ENCODE data around the gene TUNAR.

The TUNAR gene

DNA sequence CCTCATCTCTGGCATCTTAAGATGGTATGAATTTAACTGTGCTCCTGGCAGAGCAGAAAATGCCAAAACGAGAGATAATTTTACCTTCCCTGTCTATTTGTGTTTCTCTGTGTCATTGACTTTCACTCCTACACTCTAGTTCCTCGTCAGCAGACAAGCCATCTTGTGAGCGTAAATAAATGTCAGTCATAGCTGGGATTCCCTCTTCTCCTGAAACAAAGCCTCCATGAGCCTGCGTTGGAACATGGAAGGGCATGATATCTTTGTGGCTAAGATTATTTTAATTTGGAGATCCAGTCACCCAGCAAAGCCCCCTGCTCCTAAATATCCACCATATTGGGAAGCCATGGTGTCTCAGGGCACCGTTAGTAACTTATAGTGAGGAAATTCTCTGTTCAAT is 37.8 kb upstream of the TUNAR start:
- no peak overlapping the region for H3K9ac ChIP-seq (ENCODE audit: low read length in 2 of 2)
- H3K27ac ChIP-seq (ENCODE audit: low read length): no peak overlapping the region
- no peak overlapping the region for H3K4me3 ChIP-seq (ENCODE audit: low read length in 2 of 2)
- peaks cover 0 to 2% of the 10 kb centered on the region in 2 donors for H3K27me3 ChIP-seq (ENCODE audit: control insufficient read depth in 1 of 2, insufficient read depth in 2 of 2, low read length in 2 of 2)
- H3K36me3 ChIP-seq (ENCODE audit: control insufficient read depth in 2 of 2, insufficient read depth in 2 of 2, low read length in 2 of 2): no peaks in the 10 kb centered on the region
- H3K4me1 ChIP-seq (ENCODE audit: control insufficient read depth, insufficient read depth, low read length): no peaks in the 10 kb centered on the region
- no peaks in the 10 kb centered on the region for H3K9me3 ChIP-seq (ENCODE audit: control insufficient read depth in 2 of 2, low read length in 2 of 2)

GRCh38 chr14:95840094-95840700 is 36.4 kb upstream of the TUNAR start:
- H3K9ac ChIP-seq (ENCODE audit: low read length in 2 of 2): no peak overlapping the region
- no peaks in the 10 kb centered on the region for H3K27me3 ChIP-seq (ENCODE audit: control insufficient read depth in 1 of 2, insufficient read depth in 2 of 2, low read length in 2 of 2)
- H3K9me3 ChIP-seq (ENCODE audit: control insufficient read depth in 2 of 2, low read length in 2 of 2): no peaks in the 10 kb centered on the region
- H3K4me3 ChIP-seq (ENCODE audit: low read length in 2 of 2): no peak overlapping the region
- no peaks in the 10 kb centered on the region for H3K4me1 ChIP-seq (ENCODE audit: control insufficient read depth, insufficient read depth, low read length)
- H3K27ac ChIP-seq (ENCODE audit: low read length): no peak overlapping the region
- H3K36me3 ChIP-seq (ENCODE audit: control insufficient read depth in 2 of 2, insufficient read depth in 2 of 2, low read length in 2 of 2): no peaks in the 10 kb centered on the region

DNA sequence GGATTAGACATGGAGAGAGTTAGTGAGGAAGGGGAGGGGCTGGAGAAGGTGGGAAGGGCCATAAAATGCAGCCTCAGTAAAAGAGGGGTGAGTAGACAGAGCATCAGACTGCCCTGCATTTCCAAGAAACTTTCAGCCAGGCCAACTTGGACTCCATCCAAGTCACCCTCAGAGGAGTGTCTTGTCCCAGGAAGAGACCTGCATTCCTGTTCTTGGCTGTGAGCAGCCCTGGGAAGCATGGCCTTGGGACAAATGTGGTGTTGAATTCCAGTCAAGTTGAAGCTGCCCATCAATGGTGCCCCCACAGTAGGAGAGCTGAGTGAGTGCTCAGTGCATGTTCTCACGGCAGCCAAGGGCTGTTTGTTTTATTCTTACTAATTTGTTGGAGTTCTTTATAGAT is 35.0 kb upstream of the TUNAR start:
- Histone ChIP-seq H3K27me3 (ENCODE audit: control insufficient read depth in 1 of 2, insufficient read depth in 2 of 2, low read length in 2 of 2) (no peaks in the 10 kb centered on the region), H3K4me1 (ENCODE audit: control insufficient read depth, insufficient read depth, low read length) (no peaks in the 10 kb centered on the region), H3K36me3 (ENCODE audit: control insufficient read depth in 2 of 2, insufficient read depth in 2 of 2, low read length in 2 of 2) (no peaks in the 10 kb centered on the region), H3K9me3 (ENCODE audit: control insufficient read depth in 2 of 2, low read length in 2 of 2) (no peaks in the 10 kb centered on the region), H3K27ac (ENCODE audit: low read length) (no peak overlapping the region), H3K9ac (ENCODE audit: low read length in 2 of 2) (no peak overlapping the region), H3K4me3 (ENCODE audit: low read length in 2 of 2) (no peak overlapping the region)

DNA sequence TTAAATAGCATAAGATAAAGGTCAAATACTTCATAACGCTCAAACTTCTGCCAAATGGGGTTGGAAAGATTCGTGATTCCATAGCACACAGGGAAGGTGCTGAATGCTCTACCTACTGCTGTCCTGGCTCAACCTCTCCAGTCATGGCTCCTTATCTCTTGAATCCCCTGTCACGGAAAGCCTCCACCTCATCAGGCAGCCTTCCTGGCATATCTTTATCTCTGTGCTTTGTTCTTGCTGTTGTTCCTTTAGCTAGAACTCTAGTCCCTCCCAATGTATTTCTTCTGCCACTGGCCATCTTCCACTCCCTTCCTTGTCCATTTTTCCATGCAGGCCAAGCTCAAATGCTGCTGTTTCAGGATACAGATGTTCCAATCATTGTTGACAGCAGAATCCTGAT is 26.9 kb upstream of the TUNAR start:
- Histone ChIP-seq H3K9ac (ENCODE audit: low read length in 2 of 2) (no peak overlapping the region), H3K27me3 (ENCODE audit: control insufficient read depth in 1 of 2, insufficient read depth in 2 of 2, low read length in 2 of 2) (peaks cover 2 to 3% of the 10 kb centered on the region in 2 donors), H3K4me3 (ENCODE audit: low read length in 2 of 2) (no peak overlapping the region), H3K36me3 (ENCODE audit: control insufficient read depth in 2 of 2, insufficient read depth in 2 of 2, low read length in 2 of 2) (no peaks in the 10 kb centered on the region), H3K9me3 (ENCODE audit: control insufficient read depth in 2 of 2, low read length in 2 of 2) (no peaks in the 10 kb centered on the region), H3K4me1 (ENCODE audit: control insufficient read depth, insufficient read depth, low read length) (no peaks in the 10 kb centered on the region), H3K27ac (ENCODE audit: low read length) (no peak overlapping the region)

DNA sequence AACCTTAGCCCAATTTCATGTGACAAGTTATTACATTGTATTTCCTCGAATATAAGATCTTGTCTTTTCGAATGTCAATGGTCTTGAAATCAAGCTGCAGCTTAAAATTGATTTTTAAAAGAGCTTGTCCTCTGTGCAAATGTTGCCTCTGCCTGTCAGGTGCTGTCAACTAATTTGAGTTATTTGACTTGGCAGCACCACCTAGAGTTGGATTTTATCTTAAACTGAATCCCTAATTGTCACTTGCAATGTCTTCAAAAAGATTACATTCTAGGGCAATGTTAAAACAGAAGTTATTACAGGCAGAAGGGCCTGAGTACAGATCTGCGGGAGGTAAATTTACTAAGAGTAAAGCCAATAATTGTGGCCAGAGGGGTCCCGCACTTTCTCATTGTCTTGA is 26.2 kb upstream of the TUNAR start:
- H3K4me1 ChIP-seq (ENCODE audit: control insufficient read depth, insufficient read depth, low read length): no peaks in the 10 kb centered on the region
- no peaks in the 10 kb centered on the region for H3K9me3 ChIP-seq (ENCODE audit: control insufficient read depth in 2 of 2, low read length in 2 of 2)

DNA sequence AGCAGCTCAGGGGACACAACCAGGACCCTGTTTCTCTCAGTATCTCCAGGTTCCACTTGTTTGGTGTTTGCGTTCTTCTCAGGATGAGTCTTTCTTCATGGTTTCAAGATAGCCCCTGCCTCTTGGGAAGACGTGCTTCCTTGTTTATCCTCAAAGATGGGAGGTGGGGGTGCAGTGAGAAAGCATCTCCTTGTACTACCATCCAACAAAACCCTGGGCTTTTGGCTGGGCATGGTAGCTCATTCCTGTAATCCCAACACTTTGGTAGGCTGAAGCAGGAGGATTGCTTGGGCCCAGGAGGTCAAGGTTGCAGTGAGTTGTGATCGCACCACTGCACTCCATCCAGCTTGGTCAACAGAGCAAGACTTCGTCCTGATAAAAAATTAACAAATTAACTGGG is 21.0 kb upstream of the TUNAR start:
- no peak overlapping the region for H3K9ac ChIP-seq (ENCODE audit: low read length in 2 of 2)
- no peak overlapping the region for H3K4me3 ChIP-seq (ENCODE audit: low read length in 2 of 2)
- H3K27ac ChIP-seq (ENCODE audit: low read length): no peak overlapping the region
- H3K36me3 ChIP-seq (ENCODE audit: control insufficient read depth in 2 of 2, insufficient read depth in 2 of 2, low read length in 2 of 2): no peaks in the 10 kb centered on the region
- H3K27me3 ChIP-seq (ENCODE audit: control insufficient read depth in 1 of 2, insufficient read depth in 2 of 2, low read length in 2 of 2): peaks cover 0 to 3% of the 10 kb centered on the region in 2 donors
- H3K9me3 ChIP-seq (ENCODE audit: control insufficient read depth in 2 of 2, low read length in 2 of 2): no peaks in the 10 kb centered on the region
- H3K4me1 ChIP-seq (ENCODE audit: control insufficient read depth, insufficient read depth, low read length): peaks cover 2% of the 10 kb centered on the region

More for the DNA sequence above, 26.2 kb upstream of the TUNAR start:
- H3K9ac ChIP-seq (ENCODE audit: low read length in 2 of 2): no peak overlapping the region
- H3K4me3 ChIP-seq (ENCODE audit: low read length in 2 of 2): no peak overlapping the region
- peaks cover 2 to 3% of the 10 kb centered on the region in 2 donors for H3K27me3 ChIP-seq (ENCODE audit: control insufficient read depth in 1 of 2, insufficient read depth in 2 of 2, low read length in 2 of 2)
- H3K36me3 ChIP-seq (ENCODE audit: control insufficient read depth in 2 of 2, insufficient read depth in 2 of 2, low read length in 2 of 2): no peaks in the 10 kb centered on the region
- H3K27ac ChIP-seq (ENCODE audit: low read length): no peak overlapping the region

DNA sequence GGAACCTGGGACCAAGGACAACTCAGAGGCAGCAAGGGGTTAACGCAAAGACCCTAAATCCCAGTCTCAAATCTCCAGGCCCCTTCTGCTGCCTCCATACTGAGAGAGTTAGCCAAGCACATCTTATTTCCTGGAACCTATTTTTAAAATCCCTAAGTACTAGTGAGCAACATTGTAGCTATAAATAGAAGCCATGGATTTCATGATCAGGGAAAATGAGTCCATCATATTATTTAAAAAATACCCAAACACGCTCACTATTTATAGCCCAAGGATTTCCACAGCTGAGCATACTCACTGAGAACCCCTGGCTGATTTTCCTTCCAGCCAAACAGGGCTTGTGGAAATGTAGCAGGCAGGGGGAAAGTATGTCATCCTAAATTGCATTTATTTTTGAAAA is 19.4 kb upstream of the TUNAR start:
- Histone ChIP-seq H3K9ac (ENCODE audit: low read length in 2 of 2) (no peak overlapping the region), H3K36me3 (ENCODE audit: control insufficient read depth in 2 of 2, insufficient read depth in 2 of 2, low read length in 2 of 2) (no peaks in the 10 kb centered on the region), H3K4me1 (ENCODE audit: control insufficient read depth, insufficient read depth, low read length) (peaks cover 2% of the 10 kb centered on the region), H3K4me3 (ENCODE audit: low read length in 2 of 2) (no peak overlapping the region), H3K27me3 (ENCODE audit: control insufficient read depth in 1 of 2, insufficient read depth in 2 of 2, low read length in 2 of 2) (peaks cover 0 to 3% of the 10 kb centered on the region in 2 donors), H3K9me3 (ENCODE audit: control insufficient read depth in 2 of 2, low read length in 2 of 2) (no peaks in the 10 kb centered on the region), H3K27ac (ENCODE audit: low read length) (no peak overlapping the region)

DNA sequence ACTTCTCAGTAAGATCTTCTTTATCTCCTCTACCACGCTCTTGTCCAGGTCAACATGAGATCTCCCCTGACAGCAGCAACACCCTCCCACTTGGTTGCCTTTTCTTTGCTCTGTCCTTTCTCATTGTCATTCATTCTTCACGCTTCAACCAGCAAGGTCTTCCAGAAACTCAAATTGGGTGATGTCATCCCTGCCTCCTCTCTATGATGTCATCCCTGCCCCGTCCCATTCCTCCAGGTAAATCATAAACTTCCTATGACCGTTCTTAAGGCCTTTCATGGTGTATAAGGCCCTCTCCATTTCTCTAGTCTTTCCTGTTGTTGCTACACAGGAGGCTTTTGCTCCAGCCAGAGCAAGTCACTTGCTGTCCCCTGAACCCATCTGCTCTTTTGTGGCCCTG is 17.7 kb upstream of the TUNAR start:
- Histone ChIP-seq H3K4me3 (ENCODE audit: low read length in 2 of 2) (no peak overlapping the region), H3K4me1 (ENCODE audit: control insufficient read depth, insufficient read depth, low read length) (peaks cover 2% of the 10 kb centered on the region), H3K36me3 (ENCODE audit: control insufficient read depth in 2 of 2, insufficient read depth in 2 of 2, low read length in 2 of 2) (no peaks in the 10 kb centered on the region), H3K27me3 (ENCODE audit: control insufficient read depth in 1 of 2, insufficient read depth in 2 of 2, low read length in 2 of 2) (peaks cover 2 to 6% of the 10 kb centered on the region in 2 donors), H3K9ac (ENCODE audit: low read length in 2 of 2) (no peak overlapping the region), H3K27ac (ENCODE audit: low read length) (no peak overlapping the region), H3K9me3 (ENCODE audit: control insufficient read depth in 2 of 2, low read length in 2 of 2) (no peaks in the 10 kb centered on the region)

DNA sequence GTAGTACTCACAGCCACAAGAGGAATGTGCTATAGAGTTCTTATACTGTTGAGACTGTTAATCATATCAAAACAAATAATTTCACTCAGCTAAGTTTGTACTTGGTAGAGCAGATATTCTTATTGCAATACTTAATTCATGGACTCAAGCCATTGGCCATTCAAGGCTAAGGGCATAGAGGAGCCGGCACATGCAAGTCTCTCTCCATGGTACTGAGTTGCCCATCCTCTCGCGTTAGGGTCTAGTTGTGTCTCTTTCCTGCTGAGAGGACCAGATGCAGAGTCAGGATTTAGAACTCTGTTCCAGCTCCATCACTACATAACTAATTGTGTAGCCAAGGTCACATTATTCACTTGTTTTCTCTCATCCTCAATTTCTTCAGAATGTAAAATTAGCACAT is 14.4 kb upstream of the TUNAR start:
- no peaks in the 10 kb centered on the region for H3K4me1 ChIP-seq (ENCODE audit: control insufficient read depth, insufficient read depth, low read length)
- H3K9ac ChIP-seq (ENCODE audit: low read length in 2 of 2): no peak overlapping the region
- no peak overlapping the region for H3K4me3 ChIP-seq (ENCODE audit: low read length in 2 of 2)
- no peaks in the 10 kb centered on the region for H3K36me3 ChIP-seq (ENCODE audit: control insufficient read depth in 2 of 2, insufficient read depth in 2 of 2, low read length in 2 of 2)
- H3K9me3 ChIP-seq (ENCODE audit: control insufficient read depth in 2 of 2, low read length in 2 of 2): peaks cover 7 to 11% of the 10 kb centered on the region in 2 donors
- H3K27ac ChIP-seq (ENCODE audit: low read length): no peak overlapping the region
- peaks cover 2 to 6% of the 10 kb centered on the region in 2 donors for H3K27me3 ChIP-seq (ENCODE audit: control insufficient read depth in 1 of 2, insufficient read depth in 2 of 2, low read length in 2 of 2)

DNA sequence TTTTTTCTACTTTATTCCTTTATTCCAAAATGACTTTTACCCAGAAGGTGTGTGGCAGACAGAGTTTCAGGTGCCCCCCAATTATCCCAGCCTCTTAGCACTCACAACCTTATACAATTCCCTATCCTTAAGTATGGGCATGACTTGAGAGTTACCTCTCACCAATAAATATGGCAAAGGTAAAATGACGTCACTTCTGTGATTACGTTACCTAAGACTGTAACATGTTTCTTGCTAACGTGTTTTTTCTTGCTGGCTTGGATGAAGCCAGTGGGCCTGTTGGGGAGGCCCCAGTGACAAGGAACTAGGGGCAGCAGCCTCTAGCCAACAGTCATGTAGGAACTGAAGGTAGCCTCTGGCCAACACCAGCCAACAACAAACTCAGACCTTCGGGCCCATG is 13.3 kb upstream of the TUNAR start:
- no peaks in the 10 kb centered on the region for H3K36me3 ChIP-seq (ENCODE audit: control insufficient read depth in 2 of 2, insufficient read depth in 2 of 2, low read length in 2 of 2)

DNA sequence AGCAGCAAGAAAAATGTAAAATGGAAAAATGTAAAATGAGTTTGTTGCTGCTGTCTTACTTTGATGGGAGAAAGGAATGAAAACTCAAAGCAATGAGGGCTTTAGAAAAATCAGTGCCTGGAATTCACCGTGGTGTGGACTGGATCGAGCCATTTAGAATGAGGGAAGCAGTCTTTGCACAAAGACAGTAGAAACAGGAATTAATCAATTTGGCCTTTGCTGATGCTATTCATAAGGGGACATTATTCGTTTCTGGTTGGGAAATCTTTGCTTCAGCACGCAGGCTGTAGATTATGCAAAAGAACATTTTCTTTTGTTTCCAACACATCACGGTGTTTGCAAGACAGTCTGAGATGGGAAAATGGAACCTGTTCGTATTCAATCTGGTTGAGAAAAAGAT is 6.9 kb upstream of the TUNAR start:
- H3K27me3 ChIP-seq (ENCODE audit: control insufficient read depth in 1 of 2, insufficient read depth in 2 of 2, low read length in 2 of 2): peaks cover 8 to 21% of the 10 kb centered on the region in 2 donors
- no peak overlapping the region for H3K27ac ChIP-seq (ENCODE audit: low read length)
- H3K9ac ChIP-seq (ENCODE audit: low read length in 2 of 2): no peak overlapping the region
- H3K9me3 ChIP-seq (ENCODE audit: control insufficient read depth in 2 of 2, low read length in 2 of 2): peaks cover 7 to 11% of the 10 kb centered on the region in 2 donors
- H3K4me3 ChIP-seq (ENCODE audit: low read length in 2 of 2): no peak overlapping the region
- H3K4me1 ChIP-seq (ENCODE audit: control insufficient read depth, insufficient read depth, low read length): no peaks in the 10 kb centered on the region
- H3K36me3 ChIP-seq (ENCODE audit: control insufficient read depth in 2 of 2, insufficient read depth in 2 of 2, low read length in 2 of 2): no peaks in the 10 kb centered on the region

More for the DNA sequence above, 13.3 kb upstream of the TUNAR start:
- Histone ChIP-seq H3K4me1 (ENCODE audit: control insufficient read depth, insufficient read depth, low read length) (no peaks in the 10 kb centered on the region), H3K9ac (ENCODE audit: low read length in 2 of 2) (no peak overlapping the region), H3K4me3 (ENCODE audit: low read length in 2 of 2) (no peak overlapping the region), H3K27me3 (ENCODE audit: control insufficient read depth in 1 of 2, insufficient read depth in 2 of 2, low read length in 2 of 2) (peaks cover 2 to 6% of the 10 kb centered on the region in 2 donors), H3K9me3 (ENCODE audit: control insufficient read depth in 2 of 2, low read length in 2 of 2) (peaks cover 7 to 11% of the 10 kb centered on the region in 2 donors), H3K27ac (ENCODE audit: low read length) (no peak overlapping the region)
